Upper lobe of left lung (tissue), 6 donors: ENCODE data around the gene NLRP9. TPM values are rescaled to one million over a fixed set of nuclear protein-coding genes. Genes with fewer than 3 reads are reported as not detected.
A peak's percentile ranks its signal among the peaks of the same experiment; 100 is the strongest.

ENCODE experiments used
- ATAC-seq, 2 donors: fragments of 200-7000 bp; cut with Tn5 transposase; one replicate each; pipeline ENCODE4 v1.9.1; 2022; ENCODE audit warnings: mild to moderate bottlenecking in 2 of 2, moderate library complexity in 2 of 2; ENCODE audit not compliant: low FRiP score in 2 of 2
- DNase-seq, 2 donors: peaks; one replicate each; pipeline ENCODE4 v3.0.0-alpha.2; 2019 to 2020
- H3K27ac ChIP-seq, 4 donors: fragments of 200-600 bp; sonication (generic); one replicate each; pipeline ENCODE4 v1.5.1; 2016 to 2019
- H3K27me3 ChIP-seq, 4 donors: fragments of 200-600 bp; sonication (generic); one replicate each; pipeline ENCODE4 v1.5.1; 2017 to 2019
- H3K36me3 ChIP-seq, 4 donors: fragments of 200-600 bp; sonication (generic); one replicate each; pipeline ENCODE4 v1.5.1; 2016 to 2019
- H3K4me1 ChIP-seq, 4 donors: fragments of 200-600 bp; sonication (generic); one replicate each; pipeline ENCODE4 v1.5.1; 2018 to 2019
- H3K4me3 ChIP-seq, 4 donors: fragments of 200-600 bp; sonication (generic); one replicate each; pipeline ENCODE4 v1.5.1; 2017 to 2019; ENCODE audit warnings: mild to moderate bottlenecking in 2 of 4, moderate library complexity in 1 of 4
- H3K9me3 ChIP-seq, 4 donors: fragments of 200-600 bp; sonication (generic); one replicate each; pipeline ENCODE4 v1.5.1; 2018 to 2019
- CTCF ChIP-seq, 6 experiments: fragments of 450-650 bp in 4 of 6; fragments of 200-600 bp in 2 of 6; sonication (generic) in 2 of 6; IDR thresholded peaks; one replicate each; pipeline ENCODE4 v1.5.1; 2016 to 2019; ENCODE audit warnings: antibody characterized with exemption in 6 of 6
- EP300 ChIP-seq, 4 donors: sonication (generic); formaldehyde crosslinking; IDR thresholded peaks; one replicate each; pipeline ENCODE4 v1.5.1; 2017; ENCODE audit warnings: antibody characterized with exemption in 4 of 4, control low read depth in 2 of 4
- POLR2A ChIP-seq, 4 donors: fragments of 450-650 bp; IDR thresholded peaks; one replicate each; pipeline ENCODE4 v1.5.1; 2016 to 2017; ENCODE audit warnings: antibody characterized with exemption in 4 of 4, mild to moderate bottlenecking in 2 of 4
- POLR2AphosphoS5 ChIP-seq, 2 donors: sonication (generic); formaldehyde crosslinking; IDR thresholded peaks; one replicate each; pipeline ENCODE4 v1.5.1; 2017; ENCODE audit warnings: antibody characterized with exemption in 2 of 2
- WGBS, 2 donors: methylation state at CpG; one replicate each; pipeline ENCODE4 v1.1.5; 2017 to 2018; 5-methylcytosine and 5-hydroxymethylcytosine counted together
- total RNA-seq, 6 donors: library from RNA; depleted of rRNA in 4 of 6; stranded (reverse); fragments of >200 nt in 4 of 6; gene quantifications; one replicate each; pipeline versions ENCODE4 v1.1.0 to v1.2.1, GENCODE V29; 2016 to 2021
- donor health status: DM: no; HTN: no; CAD: no; lungs with moderate emphysema.
- donor health status: DM: no; HTN: yes; CAD: no; lungs with severe emphysema.

Gene NLRP9
- total RNA-seq, 6 donors from 2014 or later = not detected

DNA sequence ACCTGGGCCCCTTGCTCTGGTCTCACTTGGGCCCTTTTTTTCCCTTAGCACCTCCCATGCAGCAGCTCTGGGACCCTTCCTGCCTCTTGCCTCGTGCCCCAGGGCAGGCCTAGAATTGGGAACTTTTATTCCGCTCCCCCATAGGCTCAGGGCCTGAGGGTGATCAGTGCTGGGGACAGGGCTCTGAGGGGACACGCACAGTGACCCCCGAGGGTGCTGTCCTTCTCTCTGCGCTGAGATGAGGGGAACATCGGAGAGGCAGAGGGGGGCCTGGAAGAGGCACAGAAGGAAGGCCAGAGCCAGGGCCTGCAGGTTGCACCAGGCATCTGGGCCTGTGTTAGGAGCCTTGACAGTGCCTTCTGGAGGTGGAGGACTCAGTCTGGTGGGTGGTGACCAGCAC, 52.4 kb downstream of the NLRP9 start:
- no peak for TF ChIP-seq POLR2A (IDR thresholded peaks at IDR 0.05)
- no peak for TF ChIP-seq EP300 (IDR thresholded peaks at IDR 0.05)
- TF ChIP-seq POLR2AphosphoS5 (IDR thresholded peaks at IDR 0.05) = no peak
- no peak for TF ChIP-seq CTCF (IDR thresholded peaks at IDR 0.05)
- no peak for ATAC-seq
- no peak overlapping the region for H3K4me3 ChIP-seq
- H3K9me3 ChIP-seq = no peaks in the 10 kb centered on the region
- H3K36me3 ChIP-seq = peaks cover 32 to 95% (median 59%) of the 10 kb centered on the region in 4 donors
- 94 to 100% methylated on average over 6 of the region's 6 CpGs for WGBS, 2 donors
- no peaks in the 10 kb centered on the region for H3K27me3 ChIP-seq
- DNase-seq = no peak
- H3K27ac ChIP-seq = no peak overlapping the region
- peaks cover 11 to 39% (median 15%) of the 10 kb centered on the region in 4 donors for H3K4me1 ChIP-seq

GRCh38 chr19:55684946-55685681, 53.1 kb downstream of the NLRP9 start:
- DNase-seq (peak in 1 of 2 donors; percentile 83), ATAC-seq (no peak)
- Histone ChIP-seq H3K36me3 (peaks cover 25 to 95% (median 59%) of the 10 kb centered on the region in 4 donors), H3K4me3 (no peak overlapping the region), H3K27me3 (no peaks in the 10 kb centered on the region), H3K4me1 (peaks cover 11 to 45% (median 15%) of the 10 kb centered on the region in 4 donors), H3K9me3 (no peaks in the 10 kb centered on the region), H3K27ac (no peak overlapping the region)
- WGBS, 2 donors = 95 to 98% methylated on average over 58 to 60 of the region's 60 CpGs
- no peak for TF ChIP-seq CTCF (IDR thresholded peaks at IDR 0.05)
- TF ChIP-seq POLR2AphosphoS5 (IDR thresholded peaks at IDR 0.05) = no peak
- TF ChIP-seq POLR2A (IDR thresholded peaks at IDR 0.05) = no peak
- TF ChIP-seq EP300 (IDR thresholded peaks at IDR 0.05) = no peak

DNA sequence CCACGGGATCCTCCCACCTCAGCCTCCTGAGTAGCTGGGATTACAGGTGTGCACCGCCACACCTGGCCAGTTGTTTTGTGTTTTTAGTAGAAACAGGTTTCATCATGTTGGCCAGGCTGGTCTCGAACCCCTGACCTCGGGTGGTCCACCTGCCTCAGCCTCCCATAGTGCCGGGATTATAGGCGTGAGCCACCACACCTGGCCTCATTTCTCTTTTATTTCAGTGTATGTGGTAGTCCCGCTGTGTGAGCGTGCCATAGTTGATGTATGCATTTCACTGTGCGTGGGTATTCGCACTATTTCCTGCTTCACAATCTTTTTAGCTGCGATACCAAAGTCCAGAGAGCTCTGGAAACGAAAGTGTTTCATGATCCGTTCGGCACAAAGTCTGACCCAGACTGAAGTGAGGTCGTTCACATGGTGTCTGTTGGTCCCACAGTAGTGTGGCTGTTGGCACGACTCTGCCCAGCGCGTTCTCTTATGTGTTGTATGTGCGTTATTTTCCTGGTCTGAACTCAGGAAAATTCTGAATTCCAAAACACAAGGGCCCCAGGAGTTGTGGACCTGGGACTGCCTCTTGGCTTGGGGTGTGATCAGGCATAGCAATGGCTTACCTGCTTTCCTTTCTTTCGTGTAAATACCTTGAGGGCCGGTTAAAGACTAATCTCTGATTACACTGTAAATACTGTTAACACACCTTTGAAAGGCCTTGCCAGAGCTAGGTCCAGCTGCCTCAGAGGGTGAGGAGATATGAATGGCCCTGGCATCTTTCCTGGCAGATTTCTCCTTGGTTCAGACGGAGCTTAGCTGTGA, 54.5 kb downstream of the NLRP9 start:
- peak in 1 of 2 donors; percentile 62 for DNase-seq
- H3K9me3 ChIP-seq = no peaks in the 10 kb centered on the region
- H3K27me3 ChIP-seq = no peaks in the 10 kb centered on the region
- ATAC-seq = peak; percentile 26 to 67
- H3K36me3 ChIP-seq = peaks cover 20 to 95% (median 58%) of the 10 kb centered on the region in 4 donors
- peak overlapping the region in 2 of 4 donors; percentile 1 to 25 for H3K4me3 ChIP-seq
- H3K4me1 ChIP-seq = peaks cover 18 to 59% (median 24%) of the 10 kb centered on the region in 4 donors
- H3K27ac ChIP-seq = peak overlapping the region in 3 of 4 donors; percentile 36 to 61 (median 44)
- WGBS, 2 donors = 64 to 68% methylated on average over 22 of the region's 22 CpGs
- no peak for TF ChIP-seq POLR2A (IDR thresholded peaks at IDR 0.05)
- TF ChIP-seq POLR2AphosphoS5 (IDR thresholded peaks at IDR 0.05) = no peak
- no peak for TF ChIP-seq EP300 (IDR thresholded peaks at IDR 0.05)
- TF ChIP-seq CTCF (IDR thresholded peaks at IDR 0.05) = no peak

- Histone ChIP-seq H3K27ac (no peak overlapping the region), H3K4me3 (no peak overlapping the region), H3K27me3 (no peaks in the 10 kb centered on the region), H3K36me3 (peaks cover 21 to 77% (median 49%) of the 10 kb centered on the region in 4 donors), H3K9me3 (no peaks in the 10 kb centered on the region), H3K4me1 (peaks cover 36 to 79% (median 43%) of the 10 kb centered on the region in 4 donors)
- ATAC-seq = no peak
- DNase-seq = no peak
- TF ChIP-seq POLR2AphosphoS5 (IDR thresholded peaks at IDR 0.05) (no peak), CTCF (IDR thresholded peaks at IDR 0.05) (no peak), EP300 (IDR thresholded peaks at IDR 0.05) (no peak), POLR2A (IDR thresholded peaks at IDR 0.05) (no peak)
- WGBS, 2 donors = 86 to 89% methylated on average over 9 of the region's 9 CpGs
Measured at GRCh38 chr19:55681131-55682092, 56.8 kb downstream of the NLRP9 start.
